ENCODE measurements around the gene ZNF559.

ZNF559 gene

GRCh38 chr19:9353011-9353410, 29.0 kb downstream of the ZNF559 start:
- no peak for DNase-seq

- no peak for DNase-seq
Measured at GRCh38 chr19:9354651-9355050, 30.7 kb downstream of the ZNF559 start.

DNA sequence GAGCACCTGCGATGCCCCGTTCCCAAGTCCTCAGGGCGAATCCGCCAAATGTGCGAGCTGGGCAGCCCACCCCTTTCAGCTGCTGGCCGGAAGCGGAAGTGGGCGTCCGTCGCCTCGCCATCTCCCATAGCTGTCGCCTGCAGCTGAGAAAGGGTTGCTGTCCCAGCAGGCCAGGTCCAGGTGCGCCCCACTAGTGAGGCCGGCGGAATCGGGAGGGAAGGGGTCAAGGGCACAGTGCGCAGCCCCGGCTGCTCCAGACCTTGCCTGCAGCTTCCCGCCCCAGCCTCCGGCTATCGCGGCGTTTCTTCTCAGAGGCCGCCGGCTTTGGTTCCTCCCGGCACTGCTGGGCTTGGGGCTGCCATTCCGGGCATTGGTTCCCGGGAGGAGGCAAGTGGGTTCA, 38.9 kb downstream of the ZNF559 start, which contains the start of gene ZNF177:
ZNF177 (plus strand) TSS at position 109 of the 400 bp plus-strand sequence. CDS start 15,299 bp downstream, outside the sequence.
- DNase-seq = peak in 14 of 51 donors; percentile 0 to 18 (median 4)

- DNase-seq = no peak
Measured at GRCh38 chr19:9370738-9371619, 47.0 kb downstream of the ZNF559 start.

DNA sequence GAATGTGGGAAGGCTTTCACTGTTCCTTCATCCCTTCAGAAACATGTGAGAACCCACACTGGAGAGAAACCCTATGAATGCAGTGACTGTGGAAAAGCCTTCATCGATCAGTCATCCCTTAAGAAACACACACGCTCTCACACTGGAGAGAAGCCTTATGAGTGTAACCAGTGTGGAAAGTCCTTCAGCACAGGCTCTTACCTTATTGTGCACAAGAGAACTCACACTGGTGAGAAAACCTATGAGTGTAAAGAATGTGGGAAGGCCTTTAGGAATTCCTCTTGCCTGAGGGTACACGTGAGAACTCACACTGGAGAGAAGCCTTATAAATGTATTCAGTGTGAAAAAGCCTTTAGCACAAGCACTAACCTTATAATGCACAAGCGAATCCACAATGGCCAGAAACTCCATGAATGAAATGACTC, 57.4 kb downstream of the ZNF559 start:
- no peak for DNase-seq
